GM12891 (cell line): ENCODE data around the gene LARGE2.
"Not testable (repeated sequence)": the region's sequence is repeated elsewhere in the genome, so short reads cannot be mapped to it uniquely, and the experiment has no call there.

Experiments used
- PAX5 ChIP-seq: IDR thresholded peaks from 2 replicates; pipeline ENCODE4 v1.6.1; 2011; ENCODE audit warnings: low read length, moderate library complexity, mild to moderate bottlenecking; ENCODE audit not compliant: insufficient read depth, severe bottlenecking
- POLR2A ChIP-seq: IDR thresholded peaks from 2 replicates; pipeline ENCODE4 v1.6.1; 2011; ENCODE audit warnings: low read depth, low read length, control low read depth

DNA sequence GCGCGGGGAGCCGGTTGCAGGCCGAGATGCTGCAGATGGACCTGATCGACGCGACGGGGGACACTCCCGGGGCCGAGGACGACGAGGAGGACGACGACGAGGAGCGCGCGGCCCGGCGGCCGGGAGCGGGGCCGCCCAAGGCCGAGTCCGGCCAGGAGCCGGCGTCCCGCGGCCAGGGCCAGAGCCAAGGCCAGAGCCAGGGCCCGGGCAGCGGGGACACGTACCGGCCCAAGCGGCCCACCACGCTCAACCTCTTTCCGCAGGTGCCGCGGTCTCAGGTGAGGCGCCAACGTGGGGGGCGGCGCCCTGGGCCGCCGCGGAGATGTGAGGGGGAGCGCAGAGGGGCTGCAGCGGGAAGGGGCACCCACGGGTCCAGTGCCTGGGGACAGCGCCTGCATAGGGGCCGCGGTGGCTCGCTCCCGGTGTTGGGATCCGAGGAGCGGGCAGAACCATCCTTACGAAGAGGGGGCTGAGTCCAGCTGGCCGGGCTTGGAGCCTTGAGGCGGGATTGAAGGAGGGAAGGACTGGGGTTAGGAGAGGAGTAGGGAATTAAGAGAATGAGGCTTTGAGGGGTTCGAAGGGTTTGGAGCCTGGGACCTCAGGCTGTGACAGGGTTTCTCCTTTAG, 22.2 kb upstream of the LARGE2 start:
- not testable (repeated sequence) for TF ChIP-seq POLR2A, PAX5
